Peyer's patch (tissue), 4 donors: ENCODE results near the gene KRTAP3-3. TPM values are rescaled to one million over a fixed set of nuclear protein-coding genes. Genes with fewer than 3 reads are reported as not detected.

Source experiments
- DNase-seq, 3 donors: peaks; one replicate each; pipeline ENCODE4 v3.0.0-alpha.2; 2017 to 2019
- H3K27ac ChIP-seq, 4 donors: fragments of 200-600 bp; sonication (generic); one replicate each; pipeline ENCODE4 v1.5.1; 2016 to 2019
- H3K27me3 ChIP-seq, 2 donors: fragments of 200-600 bp; sonication (generic); one replicate each; pipeline ENCODE4 v1.5.1; 2019
- H3K36me3 ChIP-seq, 3 donors: fragments of 200-600 bp; sonication (generic); one replicate each; pipeline ENCODE4 v1.5.1; 2016 to 2019
- H3K4me1 ChIP-seq, 4 donors: fragments of 200-600 bp; sonication (generic); one replicate each; pipeline ENCODE4 v1.5.1; 2016 to 2019
- H3K4me3 ChIP-seq, 4 donors: fragments of 200-600 bp; sonication (generic); 1 replicate in 3 of 4; 2 replicates in 1 of 4; pipeline ENCODE4 v1.5.1; 2016 to 2019; ENCODE audit warnings: mild to moderate bottlenecking in 1 of 4
- H3K9me3 ChIP-seq, 4 donors: fragments of 200-600 bp; sonication (generic); one replicate each; pipeline ENCODE4 v1.5.1; 2016 to 2019; ENCODE audit warnings: mild to moderate bottlenecking in 1 of 4
- CTCF ChIP-seq, 6 experiments: fragments of 450-650 bp in 4 of 6; fragments of 200-600 bp in 2 of 6; sonication (generic) in 1 of 6; IDR thresholded peaks; one replicate each; pipeline ENCODE4 v1.5.1; 2017 to 2019; ENCODE audit warnings: antibody characterized with exemption in 6 of 6, mild to moderate bottlenecking in 3 of 6, moderate library complexity in 1 of 6
- POLR2A ChIP-seq, 2 donors: fragments of 450-650 bp; IDR thresholded peaks; one replicate each; pipeline ENCODE4 v1.5.1; 2017; ENCODE audit warnings: antibody characterized with exemption in 2 of 2, mild to moderate bottlenecking in 2 of 2, moderate library complexity in 2 of 2
- total RNA-seq, 4 donors: library from RNA; depleted of rRNA; stranded (reverse); fragments of >200 nt; gene quantifications; one replicate each; pipeline ENCODE4 v1.1.0, GENCODE V29; 2016

KRTAP3-3 gene
- total RNA-seq, 4 donors from 2014 or later, result not detected

- no peak for DNase-seq
- Histone ChIP-seq H3K9me3 (no peaks in the 10 kb centered on the region), H3K4me1 (no peaks in the 10 kb centered on the region), H3K27me3 (no peaks in the 10 kb centered on the region), H3K36me3 (no peaks in the 10 kb centered on the region), H3K27ac (no peak overlapping the region), H3K4me3 (no peak overlapping the region)
- TF ChIP-seq CTCF (IDR thresholded peaks at IDR 0.05) (no peak), POLR2A (IDR thresholded peaks at IDR 0.05) (no peak)
Measured at GRCh38 chr17:41010441-41010840, 16.5 kb upstream of the KRTAP3-3 start.

GRCh38 chr17:41009936-41010335, 16.0 kb upstream of the KRTAP3-3 start:
- Histone ChIP-seq H3K36me3 (no peaks in the 10 kb centered on the region), H3K4me1 (no peaks in the 10 kb centered on the region)
- no peak for DNase-seq

GRCh38 chr17:41009301-41009760, 15.4 kb upstream of the KRTAP3-3 start:
- TF ChIP-seq POLR2A (IDR thresholded peaks at IDR 0.05) (no peak), CTCF (IDR thresholded peaks at IDR 0.05) (no peak)

More at GRCh38 chr17:41009936-41010335, 16.0 kb upstream of the KRTAP3-3 start:
- no peaks in the 10 kb centered on the region for H3K27me3 ChIP-seq
- no peak overlapping the region for H3K4me3 ChIP-seq
- no peak for TF ChIP-seq POLR2A (IDR thresholded peaks at IDR 0.05)
- no peak for TF ChIP-seq CTCF (IDR thresholded peaks at IDR 0.05)
- no peaks in the 10 kb centered on the region for H3K9me3 ChIP-seq
- no peak overlapping the region for H3K27ac ChIP-seq

GRCh38 chr17:41008811-41009210, 14.8 kb upstream of the KRTAP3-3 start, which contains the start of gene KRTAP3-1:
KRTAP3-1 (minus strand) TSS chr17:41009128; CDS start chr17:41009074, 54 bp downstream.
- Histone ChIP-seq H3K27me3 (no peaks in the 10 kb centered on the region), H3K27ac (no peak within 1 kb of the TSS), H3K9me3 (no peaks in the 10 kb centered on the region), H3K4me1 (no peaks in the 10 kb centered on the region), H3K4me3 (no peak within 1 kb of the TSS), H3K36me3 (no peaks in the 10 kb centered on the region)
- TF ChIP-seq CTCF (IDR thresholded peaks at IDR 0.05) (no peak), POLR2A (IDR thresholded peaks at IDR 0.05) (no peak)
- DNase-seq, result no peak

More at GRCh38 chr17:41009301-41009760, 15.4 kb upstream of the KRTAP3-3 start:
- Histone ChIP-seq H3K4me3 (no peak overlapping the region), H3K27me3 (no peaks in the 10 kb centered on the region), H3K4me1 (no peaks in the 10 kb centered on the region), H3K36me3 (no peaks in the 10 kb centered on the region), H3K27ac (no peak overlapping the region), H3K9me3 (no peaks in the 10 kb centered on the region)
- no peak for DNase-seq

- DNase-seq, result no peak
- TF ChIP-seq CTCF (IDR thresholded peaks at IDR 0.05) (no peak), POLR2A (IDR thresholded peaks at IDR 0.05) (no peak)
- Histone ChIP-seq H3K27ac (no peak overlapping the region), H3K9me3 (no peaks in the 10 kb centered on the region), H3K4me3 (no peak overlapping the region), H3K36me3 (no peaks in the 10 kb centered on the region), H3K4me1 (no peaks in the 10 kb centered on the region), H3K27me3 (no peaks in the 10 kb centered on the region)
Measured at GRCh38 chr17:41004397-41004796, 10.4 kb upstream of the KRTAP3-3 start.

GRCh38 chr17:41003926-41004325, 10.0 kb upstream of the KRTAP3-3 start:
- Histone ChIP-seq H3K4me3 (no peak overlapping the region), H3K9me3 (no peaks in the 10 kb centered on the region), H3K27me3 (no peaks in the 10 kb centered on the region), H3K36me3 (no peaks in the 10 kb centered on the region), H3K4me1 (no peaks in the 10 kb centered on the region), H3K27ac (no peak overlapping the region)
- no peak for DNase-seq
- TF ChIP-seq CTCF (IDR thresholded peaks at IDR 0.05) (no peak), POLR2A (IDR thresholded peaks at IDR 0.05) (no peak)
